GM10847 (cell line): ENCODE measurements around the gene USP6NL.

Experiments
- POLR2A ChIP-seq: IDR thresholded peaks from 2 replicates; pipeline ENCODE4 v1.6.1; 2011; ENCODE audit not compliant: insufficient read length; ENCODE audit errors: extremely low read depth

USP6NL gene

DNA sequence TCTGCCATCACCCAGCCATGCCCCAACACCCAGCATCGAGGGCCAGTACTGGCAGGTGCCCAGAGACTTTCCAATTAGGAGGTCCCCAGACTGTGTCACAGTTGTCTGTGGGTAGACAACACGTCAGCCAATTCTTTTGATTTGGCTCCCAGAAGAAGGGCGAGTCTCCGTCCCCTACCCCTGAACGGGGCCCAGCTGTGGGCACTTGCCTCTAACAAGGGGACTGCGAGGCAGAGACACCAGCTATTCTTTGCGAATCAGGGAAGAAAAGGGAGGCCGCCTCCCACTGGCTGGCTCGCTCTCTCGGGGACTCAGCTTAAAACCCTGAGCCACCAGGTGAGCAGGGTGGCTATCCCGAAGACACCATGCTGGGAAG lies 167.3 kb downstream of the USP6NL start:
- no peak for TF ChIP-seq POLR2A

DNA sequence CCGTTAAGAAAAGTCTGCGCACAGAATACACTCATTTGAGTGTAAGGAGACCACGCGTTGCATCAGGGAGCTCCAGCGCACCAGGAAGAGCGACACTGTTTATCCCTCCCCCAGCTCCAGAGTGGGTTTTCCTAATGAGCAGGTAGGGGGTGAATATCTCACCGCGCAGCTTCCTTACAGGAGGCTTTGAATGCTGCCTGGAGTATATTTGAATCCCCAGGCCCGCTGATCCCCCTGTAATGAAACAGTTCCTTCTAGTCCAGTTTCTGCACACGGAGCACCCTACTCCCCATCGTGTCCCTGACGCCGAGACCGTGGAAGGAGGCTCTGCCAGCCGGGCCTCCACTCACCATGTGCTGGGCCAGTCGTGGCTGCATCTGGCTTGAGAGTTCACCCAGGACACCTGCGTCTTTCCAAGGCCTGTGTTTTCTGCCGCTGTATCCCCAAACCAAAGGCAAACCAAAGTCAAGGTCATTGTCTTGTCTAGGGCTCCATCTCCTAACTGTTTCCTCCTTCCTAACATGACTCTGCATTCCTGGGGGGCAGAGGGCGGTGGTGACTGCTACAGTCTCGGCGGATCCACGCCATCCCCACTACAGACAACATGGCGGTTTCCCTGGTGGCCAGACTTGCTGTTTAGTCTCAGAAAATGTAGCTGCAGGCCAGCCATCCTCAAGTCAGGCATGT lies 167.8 kb downstream of the USP6NL start:
- TF ChIP-seq POLR2A: no peak

GRCh38 chr10:11442001-11442773 lies 169.3 kb downstream of the USP6NL start:
- no peak for TF ChIP-seq POLR2A

- no peak for TF ChIP-seq POLR2A
These were observed 170.3 kb downstream of the USP6NL start for GRCh38 chr10:11441151-11441535.

GRCh38 chr10:11440250-11441150 lies 170.9 kb downstream of the USP6NL start:
- TF ChIP-seq POLR2A: no peak

DNA sequence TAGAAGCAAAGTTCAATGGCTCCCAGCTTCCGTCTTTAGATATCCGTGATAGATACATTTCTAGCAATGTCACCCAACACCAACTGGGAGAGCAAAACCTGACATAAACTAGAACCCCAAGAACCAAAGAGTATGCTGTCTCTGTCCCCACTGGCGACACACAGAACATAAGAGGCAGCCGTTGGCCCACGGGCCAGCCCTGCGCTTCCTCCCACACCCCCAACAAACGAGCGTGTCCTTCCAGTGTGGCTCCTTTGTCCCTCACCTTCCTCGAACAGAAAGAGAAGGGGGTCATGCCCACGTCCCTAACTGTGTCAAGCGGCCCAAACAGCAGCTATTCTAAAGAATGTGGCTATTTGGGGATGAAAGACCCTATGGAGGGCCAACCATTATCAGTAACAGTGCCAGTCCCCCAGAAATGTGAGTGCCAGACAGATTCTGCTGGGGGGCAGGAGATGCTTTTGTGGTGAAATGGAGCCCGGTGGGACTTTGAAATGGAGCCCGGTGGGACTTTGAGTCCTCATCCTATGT lies 171.9 kb downstream of the USP6NL start:
- no peak for TF ChIP-seq POLR2A

DNA sequence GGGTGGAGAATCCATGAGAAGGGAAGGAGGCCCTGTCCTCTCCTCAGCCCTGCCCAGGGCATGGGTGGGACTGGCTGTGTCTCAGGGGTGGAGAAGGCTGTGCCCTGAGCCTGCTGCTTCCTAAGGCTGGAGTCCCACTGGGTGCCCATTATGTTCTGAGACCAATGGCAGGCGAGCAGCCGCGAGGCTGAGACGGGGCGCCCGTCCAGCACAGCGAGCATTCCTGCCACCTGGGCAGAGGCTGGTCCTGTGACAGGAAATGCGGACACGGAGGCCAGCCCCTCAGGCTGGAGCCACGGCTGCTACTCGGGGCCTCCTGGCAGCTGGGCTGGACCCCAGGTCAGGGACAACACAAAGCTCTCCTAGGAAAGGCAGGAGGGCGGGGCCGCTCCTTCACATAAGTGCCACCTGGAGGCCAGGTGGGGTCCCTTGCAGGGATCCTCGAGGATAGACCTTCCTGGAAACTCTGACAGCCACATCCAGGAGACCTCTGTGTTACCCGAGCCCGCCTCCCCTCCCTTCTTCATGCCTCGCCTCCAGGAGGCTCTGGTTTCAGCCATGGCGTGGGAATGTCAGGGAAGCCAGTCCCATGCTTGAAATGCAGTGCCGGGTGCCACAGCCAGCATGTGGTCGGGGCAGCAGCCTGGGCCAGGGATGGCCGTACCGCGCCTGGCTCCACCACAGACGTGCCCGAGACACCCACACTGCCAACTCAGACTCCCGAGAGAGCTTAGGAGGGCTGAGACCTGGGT lies 173.9 kb downstream of the USP6NL start:
- TF ChIP-seq POLR2A: no peak

- no peak for TF ChIP-seq POLR2A
These were observed 175.9 kb downstream of the USP6NL start for GRCh38 chr10:11435581-11435981.

- TF ChIP-seq POLR2A: no peak
These were observed 177.1 kb downstream of the USP6NL start for GRCh38 chr10:11434324-11434723.

GRCh38 chr10:11433657-11434056 lies 177.8 kb downstream of the USP6NL start:
- TF ChIP-seq POLR2A: no peak

DNA sequence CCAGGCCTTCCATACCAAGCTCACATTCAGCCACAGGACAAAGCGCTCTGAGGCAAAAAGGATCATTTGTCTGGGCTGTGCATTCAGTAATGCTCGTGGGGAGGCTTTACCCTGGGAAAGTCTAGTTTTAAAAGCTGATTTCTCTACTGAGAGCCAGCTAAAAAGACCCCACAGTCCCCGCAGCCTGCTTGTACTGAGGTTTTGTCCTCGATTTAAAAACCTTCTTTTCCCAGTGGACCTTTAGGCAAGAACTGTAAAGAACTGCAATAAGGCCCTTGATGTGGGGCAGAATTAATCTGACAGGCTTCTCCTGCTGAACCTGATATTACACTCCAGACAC lies 180.3 kb downstream of the USP6NL start:
- TF ChIP-seq POLR2A: no peak

- no peak for TF ChIP-seq POLR2A
These were observed 180.8 kb downstream of the USP6NL start for GRCh38 chr10:11430421-11431215.

DNA sequence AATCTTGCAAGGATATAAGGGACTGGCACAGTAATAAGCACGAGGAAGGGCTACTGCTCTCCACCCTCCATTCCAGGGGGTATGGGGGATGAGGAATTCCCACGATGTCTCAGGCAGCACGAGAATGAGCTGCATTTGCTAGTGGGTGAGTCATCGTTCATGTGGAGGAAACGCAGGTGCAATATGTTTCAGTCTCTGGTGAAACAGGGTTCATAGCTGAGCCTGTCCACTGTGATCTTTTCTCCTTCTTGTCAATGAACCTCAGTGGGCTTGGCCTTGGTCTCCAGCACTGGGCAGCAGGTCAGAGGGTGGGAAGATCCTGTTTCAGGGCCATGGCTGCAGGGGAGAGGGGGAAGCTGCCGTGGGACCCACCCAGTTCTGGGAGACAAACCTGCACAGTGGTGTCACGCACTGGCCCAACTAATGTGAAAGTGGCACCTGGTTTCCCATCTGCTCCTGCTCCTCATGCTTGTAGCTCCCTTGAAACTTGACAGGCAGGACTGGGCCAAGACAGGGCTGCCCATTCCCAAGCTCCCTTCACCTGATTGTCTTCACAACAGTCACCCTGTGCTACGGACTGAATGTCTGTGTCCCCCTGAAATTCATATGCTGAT lies 181.9 kb downstream of the USP6NL start:
- no peak for TF ChIP-seq POLR2A

DNA sequence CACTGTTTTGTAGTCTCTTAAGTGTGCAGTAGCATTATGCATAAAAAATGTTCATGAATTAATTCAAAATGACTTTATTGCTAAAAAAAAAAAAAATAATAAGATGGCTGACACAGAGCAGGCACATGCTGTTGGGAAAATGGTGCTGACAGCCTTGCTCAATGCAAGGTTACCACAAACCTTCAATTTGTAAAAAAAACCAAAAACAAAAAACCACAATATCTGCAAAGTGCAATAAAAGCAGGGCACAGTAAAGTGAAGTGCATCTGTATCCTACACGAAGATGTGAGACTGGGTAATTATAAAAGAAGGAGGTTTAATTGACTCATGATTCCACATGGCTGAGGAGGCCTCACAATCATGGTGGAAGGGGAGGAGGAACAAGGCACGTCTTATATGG lies 185.8 kb downstream of the USP6NL start:
- TF ChIP-seq POLR2A: no peak
